OCI-M2 (cell line): ENCODE results near the gene ATP5PB.

Source experiments
- DNase-seq: peaks from one replicate; lab custom pipeline; 2025; ENCODE audit not compliant: unreplicated experiment; lab: John Stamatoyannopoulos, UW

The ATP5PB gene

GRCh38 chr1:111474521-111474920, 25.3 kb downstream of the ATP5PB start:
- DNase-seq = no peak

- DNase-seq = no peak
These were observed 26.4 kb downstream of the ATP5PB start for GRCh38 chr1:111475701-111476100.

GRCh38 chr1:111476214-111476613, 26.9 kb downstream of the ATP5PB start:
- no peak for DNase-seq

GRCh38 chr1:111476761-111477309, 27.6 kb downstream of the ATP5PB start:
- DNase-seq = no peak

- no peak for DNase-seq
These were observed 31.4 kb downstream of the ATP5PB start for GRCh38 chr1:111480674-111481073.

GRCh38 chr1:111481387-111482221, 32.3 kb downstream of the ATP5PB start:
- no peak for DNase-seq

- no peak for DNase-seq
These were observed 33.9 kb downstream of the ATP5PB start for GRCh38 chr1:111483166-111483565.

- DNase-seq = no peak
These were observed 34.6 kb downstream of the ATP5PB start for GRCh38 chr1:111483876-111484275.

- DNase-seq = no peak
These were observed 35.2 kb downstream of the ATP5PB start for GRCh38 chr1:111484391-111485026.

GRCh38 chr1:111486431-111486830, 37.2 kb downstream of the ATP5PB start:
- DNase-seq = no peak

- DNase-seq = no peak
These were observed 37.9 kb downstream of the ATP5PB start for GRCh38 chr1:111487133-111487532.

- DNase-seq = no peak
These were observed 39.4 kb downstream of the ATP5PB start for GRCh38 chr1:111488669-111489068.

- DNase-seq = no peak
These were observed 40.3 kb downstream of the ATP5PB start for GRCh38 chr1:111489604-111490003.

- no peak for DNase-seq
These were observed 41.0 kb downstream of the ATP5PB start for GRCh38 chr1:111490220-111490619.

- DNase-seq = no peak
These were observed 41.8 kb downstream of the ATP5PB start for GRCh38 chr1:111491070-111491469.

GRCh38 chr1:111496398-111496797, 47.1 kb downstream of the ATP5PB start:
- DNase-seq = no peak

- DNase-seq = no peak
These were observed 48.3 kb downstream of the ATP5PB start for GRCh38 chr1:111497592-111497991.

GRCh38 chr1:111499026-111499785, 49.9 kb downstream of the ATP5PB start:
- no peak for DNase-seq

- no peak for DNase-seq
These were observed 52.4 kb downstream of the ATP5PB start for GRCh38 chr1:111501645-111502044.

GRCh38 chr1:111503585-111504060, 54.4 kb downstream of the ATP5PB start, which contains the start of the genes ADORA3 and TMIGD3:
TSS of gene ADORA3 (minus strand) at chr1:111503633. CDS start at chr1:111503354, 279 bp downstream.
TSS of gene TMIGD3 (minus strand) at chr1:111503633. CDS start at chr1:111503354, 279 bp downstream.
- DNase-seq = no peak

- no peak for DNase-seq
These were observed 54.8 kb downstream of the ATP5PB start for GRCh38 chr1:111504097-111504496.
